ENCODE measurements around the gene REXO5.

GRCh38 chr16:20886320-20886719 lies 80.0 kb downstream of the REXO5 start:
- TF ChIP-seq POLR2A (IDR thresholded peaks at IDR 0.05), result no peak
- no peak for TF ChIP-seq CTCF (IDR thresholded peaks at IDR 0.05)
- no peak for TF ChIP-seq EP300 (IDR thresholded peaks at IDR 0.05; ENCODE audit: low read depth)
- TF ChIP-seq POLR2AphosphoS5 (IDR thresholded peaks at IDR 0.05), result no peak
